ENCODE results near the gene RANBP9. TPM values are rescaled to one million over a fixed set of nuclear protein-coding genes. Genes with fewer than 3 reads are reported as not detected.
A peak's percentile ranks its signal among the peaks of the same experiment; 100 is the strongest.

Gene RANBP9
- 10 to 100 TPM; 25.8 to 43.7 (median 35.0) TPM for total RNA-seq
- polyA plus RNA-seq: 10 to 100 TPM in 1 of 2 donors, 1 to 10 TPM in 1; 9.3 to 25.8 TPM
- long read RNA-seq, donor 1, transcript RANBP9-201 (14 exons, 3,113 nt): major isoform, 28 of 38 reads
- long read RNA-seq, donor 1, partial matches to known transcripts: 2 of 38 reads
- long read RNA-seq, donor 1, other reads (novel, unspliced or antisense): 8 of 38 reads
- long read RNA-seq, donor 2, transcript RANBP9-201 (14 exons, 3,113 nt): major isoform, 14 of 32 reads
- long read RNA-seq, donor 2, partial matches to known transcripts: 6 of 32 reads
- long read RNA-seq, donor 2, other reads (novel, unspliced or antisense): 10 of 32 reads
- long read RNA-seq, donor 3, transcript RANBP9-201 (14 exons, 3,113 nt): major isoform, 46 of 58 reads
- long read RNA-seq, donor 3, partial matches to known transcripts: 9 of 58 reads
- long read RNA-seq, donor 3, other reads (novel, unspliced or antisense): 3 of 58 reads

- Histone ChIP-seq H3K9me3 (no peaks in the 10 kb centered on the region), H3K27ac (peak within 1 kb of the TSS; percentile 83 to 99 (median 95)), H3K36me3 (no peaks in the 10 kb centered on the region), H3K27me3 (no peaks in the 10 kb centered on the region), H3K4me1 (peaks cover 0 to 46% (median 28%) of the 10 kb centered on the region in 12 donors), H3K4me3 (peak within 1 kb of the TSS; percentile 66 to 96 (median 86))
- DNase-seq: peak; percentile 89 to 94 (median 90)
- WGBS, 4 donors: 0 to 1% (median 0%) methylated on average over 18 to 102 of the region's 102 CpGs
- intact Hi-C loops (cut with DNase I): loop anchor here in 7 of 10 donors (1.0 to 10.0 kb wide), 9 partner anchors 50 to 100 kb away; partner anchors contain the start of genes NOL7 (in 5 of the 7) and MCUR1 (in 1 of the 7)
- TF ChIP-seq, protein P1, sequence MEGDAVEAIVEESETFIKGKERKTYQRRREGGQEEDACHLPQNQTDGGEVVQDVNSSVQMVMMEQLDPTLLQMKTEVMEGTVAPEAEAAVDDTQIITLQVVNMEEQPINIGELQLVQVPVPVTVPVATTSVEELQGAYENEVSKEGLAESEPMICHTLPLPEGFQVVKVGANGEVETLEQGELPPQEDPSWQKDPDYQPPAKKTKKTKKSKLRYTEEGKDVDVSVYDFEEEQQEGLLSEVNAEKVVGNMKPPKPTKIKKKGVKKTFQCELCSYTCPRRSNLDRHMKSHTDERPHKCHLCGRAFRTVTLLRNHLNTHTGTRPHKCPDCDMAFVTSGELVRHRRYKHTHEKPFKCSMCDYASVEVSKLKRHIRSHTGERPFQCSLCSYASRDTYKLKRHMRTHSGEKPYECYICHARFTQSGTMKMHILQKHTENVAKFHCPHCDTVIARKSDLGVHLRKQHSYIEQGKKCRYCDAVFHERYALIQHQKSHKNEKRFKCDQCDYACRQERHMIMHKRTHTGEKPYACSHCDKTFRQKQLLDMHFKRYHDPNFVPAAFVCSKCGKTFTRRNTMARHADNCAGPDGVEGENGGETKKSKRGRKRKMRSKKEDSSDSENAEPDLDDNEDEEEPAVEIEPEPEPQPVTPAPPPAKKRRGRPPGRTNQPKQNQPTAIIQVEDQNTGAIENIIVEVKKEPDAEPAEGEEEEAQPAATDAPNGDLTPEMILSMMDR (IDR thresholded peaks at IDR 0.05): no peak
- TF ChIP-seq POLR2A (IDR thresholded peaks at IDR 0.05): peak in 1 of 2 donors; percentile 76
- ATAC-seq: peak; percentile 90 to 95 (median 94)
Measured at GRCh38 chr6:13711733-13712598, at the start of gene RANBP9. TSS of gene RANBP9 (minus strand) at chr6:13711835. CDS start at chr6:13711505, 330 bp downstream.

GRCh38 chr6:13760307-13761304, 49.0 kb upstream of the RANBP9 start:
- H3K4me1 ChIP-seq: peaks cover 0 to 34% (median 6%) of the 10 kb centered on the region in 12 donors
- H3K36me3 ChIP-seq: no peaks in the 10 kb centered on the region
- intact Hi-C loops (cut with DNase I): loop anchor here in 3 of 10 donors (5.0 to 10.0 kb wide), 3 partner anchors 48 to 146 kb away; partner anchors contain the start of genes NOL7 (in 1 of the 3) and RANBP9 (in 1 of the 3)
- no peak overlapping the region for H3K4me3 ChIP-seq
- ATAC-seq: peak; percentile 74 to 90 (median 83)
- peak overlapping the region in 4 of 12 donors; percentile 40 to 79 (median 62) for H3K27ac ChIP-seq
- TF ChIP-seq, protein P1 (IDR thresholded peaks at IDR 0.05): no peak
- peaks cover 0 to 6% (median 0%) of the 10 kb centered on the region in 12 donors for H3K9me3 ChIP-seq
- WGBS, 4 donors: 62 to 68% (median 65%) methylated on average over 11 of the region's 11 CpGs
- H3K27me3 ChIP-seq: no peaks in the 10 kb centered on the region
- no peak for DNase-seq

- ATAC-seq: no peak
- intact Hi-C loops (cut with DNase I): no loop called here
- no peak for DNase-seq
- no peak for TF ChIP-seq POLR2A (IDR thresholded peaks at IDR 0.05)
- TF ChIP-seq, protein P1 (IDR thresholded peaks at IDR 0.05): no peak
- Histone ChIP-seq H3K4me1 (peaks cover 0 to 34% (median 6%) of the 10 kb centered on the region in 12 donors), H3K4me3 (no peak overlapping the region), H3K36me3 (no peaks in the 10 kb centered on the region), H3K27ac (no peak overlapping the region), H3K27me3 (no peaks in the 10 kb centered on the region), H3K9me3 (peaks cover 0 to 3% (median 0%) of the 10 kb centered on the region in 12 donors)
- WGBS, 4 donors: 80 to 97% (median 95%) methylated on average over 1 to 6 of the region's 6 CpGs
Measured at GRCh38 chr6:13759025-13759424, 47.4 kb upstream of the RANBP9 start.
